Transverse colon (tissue), 4 donors: ENCODE measurements around the gene CSTB. TPM values are rescaled to one million over a fixed set of nuclear protein-coding genes. Genes with fewer than 3 reads are reported as not detected.
"Not testable (repeated sequence)": the region's sequence is repeated elsewhere in the genome, so short reads cannot be mapped to it uniquely, and the experiment has no call there.

Experiments
- DNase-seq: peaks from one replicate; pipeline ENCODE4 v3.0.0-alpha.2; 2019
- H3K27ac ChIP-seq, 4 donors: fragments of 200-600 bp; sonication (generic); 2 replicates each; pipeline ENCODE4 v1.5.1; 2016 to 2018; ENCODE audit warnings: inconsistent platforms in 4 of 4
- H3K27me3 ChIP-seq: fragments of 200-600 bp; sonication (generic); 2 replicates; pipeline ENCODE4 v1.5.1; 2017; ENCODE audit warnings: inconsistent platforms
- H3K36me3 ChIP-seq, 4 donors: fragments of 200-600 bp; sonication (generic); 2 replicates each; pipeline ENCODE4 v1.5.1; 2017 to 2019; ENCODE audit warnings: inconsistent platforms in 4 of 4
- H3K4me1 ChIP-seq, 4 donors: fragments of 200-600 bp; sonication (generic); 2 replicates each; pipeline ENCODE4 v1.5.1; 2017 to 2020; ENCODE audit warnings: inconsistent platforms in 4 of 4
- H3K4me3 ChIP-seq, 4 donors: fragments of 200-600 bp; sonication (generic); 1 replicate in 1 of 4; 2 replicates in 3 of 4; pipeline versions ENCODE4 v1.5.1 to v1.6.1; 2017 to 2019; ENCODE audit warnings: inconsistent platforms in 4 of 4
- H3K9me3 ChIP-seq, 2 donors: fragments of 200-600 bp; sonication (generic); 2 replicates each; pipeline ENCODE4 v1.5.1; 2017 to 2019; ENCODE audit warnings: inconsistent platforms in 2 of 2
- EP300 ChIP-seq: sonication (generic); formaldehyde crosslinking; IDR thresholded peaks from one replicate; pipeline ENCODE4 v1.6.1; 2017; ENCODE audit warnings: antibody characterized with exemption, low read depth
- POLR2A ChIP-seq: fragments of 450-650 bp; IDR thresholded peaks from one replicate; pipeline ENCODE4 v1.6.1; 2016; ENCODE audit warnings: antibody characterized with exemption, mild to moderate bottlenecking, moderate library complexity
- POLR2AphosphoS5 ChIP-seq, 3 donors: sonication (generic); formaldehyde crosslinking; IDR thresholded peaks; one replicate each; pipeline ENCODE4 v1.6.1; 2016; ENCODE audit warnings: antibody characterized with exemption in 3 of 3
- WGBS, 2 donors: methylation state at CpG; one replicate each; pipeline ENCODE4 v1.1.5; 2018; ENCODE audit warnings: low coverage in 1 of 2; 5-methylcytosine and 5-hydroxymethylcytosine counted together
- in situ Hi-C, 4 donors: fragments of 200-750 bp; cut with MboI; loops; one replicate each; pipeline versions ENCODE4 v1.15.0 to v1.15.1; 2017; ENCODE audit warnings: low sequenced_read_pairs in 3 of 4, low pct_ligation_motif_present in 1 of 4, low pct_unique_long_range_greater_than_20kb in 1 of 4
- intact Hi-C: fragments of 100-400 bp; cut with DNase I; formaldehyde crosslinking; loops from one replicate; pipeline ENCODE4 v1.15.1; 2023; ENCODE audit warnings: low total_unique reads
- total RNA-seq, 4 donors: library from RNA; depleted of rRNA; stranded (reverse); fragments of >200 nt; gene quantifications; one replicate each; pipeline ENCODE4 v1.1.0, GENCODE V29; 2016
- TF ChIP-seq, protein P1 (sequence below), 5 experiments: fragments of 200-600 bp in 3 of 5; fragments of 450-650 bp in 2 of 5; sonication (generic) in 3 of 5; IDR thresholded peaks; 1 replicate in 2 of 5; 2 replicates in 3 of 5; pipeline ENCODE4 v1.5.1; 2016 to 2017; ENCODE audit warnings: antibody characterized with exemption in 5 of 5, inconsistent platforms in 3 of 5, mild to moderate bottlenecking in 2 of 5, moderate library complexity in 1 of 5

The CSTB gene, protein sequence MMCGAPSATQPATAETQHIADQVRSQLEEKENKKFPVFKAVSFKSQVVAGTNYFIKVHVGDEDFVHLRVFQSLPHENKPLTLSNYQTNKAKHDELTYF
- 10 to 100 TPM; 16.1 to 61.7 (median 19.6) TPM for total RNA-seq

DNA sequence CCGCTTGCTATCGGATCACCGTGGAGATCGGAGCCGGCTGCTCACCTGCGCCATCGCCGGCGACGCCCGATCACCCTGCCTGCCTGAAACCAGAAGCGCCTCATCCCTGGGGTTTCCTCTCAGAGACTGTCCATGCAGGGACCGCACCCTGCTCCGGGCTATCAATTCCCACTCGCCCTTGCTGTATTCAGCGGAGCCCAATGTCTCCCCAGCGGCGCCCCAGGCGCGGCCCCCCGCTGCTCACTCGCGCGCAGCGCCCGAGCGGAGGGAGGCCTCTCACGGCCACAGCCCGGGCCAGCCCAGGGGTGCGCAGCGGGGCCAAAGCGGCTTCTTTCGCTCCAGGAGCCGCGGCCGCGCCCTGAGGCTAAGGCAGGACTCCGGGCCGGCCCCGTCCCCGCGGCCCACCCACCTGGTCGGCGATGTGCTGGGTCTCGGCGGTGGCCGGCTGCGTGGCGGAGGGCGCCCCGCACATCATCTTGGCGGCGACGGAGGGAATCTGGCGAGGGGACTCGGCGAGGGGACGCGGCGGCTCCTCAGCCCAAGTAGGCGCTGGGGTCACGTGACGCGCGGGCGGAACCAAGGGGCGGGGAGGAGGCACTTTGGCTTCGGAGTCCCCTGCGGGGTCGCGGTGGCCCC lies at the start of gene CSTB:
Gene CSTB, minus strand, starts transcription at position 514 of the 636 bp plus-strand sequence. Its CDS starts 39 bp downstream, at position 475.
- peak; percentile 87 for DNase-seq
- peaks cover 4 to 32% (median 22%) of the 10 kb centered on the region in 4 donors for H3K4me1 ChIP-seq
- intact Hi-C loops (no loop called here), in situ Hi-C loops (no loop called here)
- 0% methylated on average over 30 of the region's 71 CpGs; no CpG with 5 or more reads in 1 of the 2 donors for WGBS, 2 donors
- TF ChIP-seq, protein P1, sequence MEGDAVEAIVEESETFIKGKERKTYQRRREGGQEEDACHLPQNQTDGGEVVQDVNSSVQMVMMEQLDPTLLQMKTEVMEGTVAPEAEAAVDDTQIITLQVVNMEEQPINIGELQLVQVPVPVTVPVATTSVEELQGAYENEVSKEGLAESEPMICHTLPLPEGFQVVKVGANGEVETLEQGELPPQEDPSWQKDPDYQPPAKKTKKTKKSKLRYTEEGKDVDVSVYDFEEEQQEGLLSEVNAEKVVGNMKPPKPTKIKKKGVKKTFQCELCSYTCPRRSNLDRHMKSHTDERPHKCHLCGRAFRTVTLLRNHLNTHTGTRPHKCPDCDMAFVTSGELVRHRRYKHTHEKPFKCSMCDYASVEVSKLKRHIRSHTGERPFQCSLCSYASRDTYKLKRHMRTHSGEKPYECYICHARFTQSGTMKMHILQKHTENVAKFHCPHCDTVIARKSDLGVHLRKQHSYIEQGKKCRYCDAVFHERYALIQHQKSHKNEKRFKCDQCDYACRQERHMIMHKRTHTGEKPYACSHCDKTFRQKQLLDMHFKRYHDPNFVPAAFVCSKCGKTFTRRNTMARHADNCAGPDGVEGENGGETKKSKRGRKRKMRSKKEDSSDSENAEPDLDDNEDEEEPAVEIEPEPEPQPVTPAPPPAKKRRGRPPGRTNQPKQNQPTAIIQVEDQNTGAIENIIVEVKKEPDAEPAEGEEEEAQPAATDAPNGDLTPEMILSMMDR (IDR thresholded peaks at IDR 0.05) = no peak
- TF ChIP-seq POLR2A (peak; percentile 91), POLR2AphosphoS5 (IDR thresholded peaks at IDR 0.05) (peak; percentile 85 to 97 (median 93)), EP300 (no peak)
- peaks cover 0 to 11% (median 4%) of the 10 kb centered on the region in 4 donors for H3K36me3 ChIP-seq
- H3K9me3 ChIP-seq = no peaks in the 10 kb centered on the region
- H3K27me3 ChIP-seq = no peaks in the 10 kb centered on the region
- H3K27ac ChIP-seq = peak within 1 kb of the TSS; percentile 90 to 94 (median 91)
- peak within 1 kb of the TSS; percentile 51 to 79 (median 74) for H3K4me3 ChIP-seq

DNA sequence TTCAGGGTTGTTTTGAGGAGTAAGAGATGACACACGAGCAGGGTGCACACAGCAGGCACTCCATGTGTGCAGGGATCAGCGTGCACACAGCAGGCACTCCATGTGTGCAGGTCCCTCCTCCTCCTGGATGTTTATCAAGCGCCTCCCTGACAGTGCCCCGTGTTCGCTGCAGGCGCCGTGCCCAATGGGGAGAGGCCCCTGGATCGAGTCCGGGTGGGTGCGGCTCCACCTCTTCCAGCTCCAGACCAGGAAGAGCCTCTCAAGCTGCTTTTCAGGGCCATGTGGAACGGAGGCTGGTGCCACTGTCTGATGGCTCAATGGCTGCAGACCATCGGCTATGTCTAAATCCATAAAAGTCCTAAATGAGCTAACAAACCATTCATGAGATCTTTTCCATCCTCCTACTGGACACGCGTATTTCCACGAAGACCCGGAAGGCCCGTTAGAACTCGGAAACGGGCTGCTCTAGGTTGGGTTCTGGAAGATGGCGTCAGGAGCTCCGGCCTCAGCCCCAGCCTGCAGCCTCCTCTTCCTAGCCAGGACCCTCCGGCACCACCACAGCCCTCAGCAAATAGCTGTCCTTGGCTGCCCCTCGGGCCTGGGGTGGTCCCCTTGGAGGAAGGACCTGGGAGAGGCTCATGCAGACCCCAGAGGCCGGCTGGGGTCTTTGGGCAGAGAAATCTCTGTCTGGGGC lies 49.3 kb upstream of the CSTB start:
- peaks cover 0 to 5% (median 0%) of the 10 kb centered on the region in 4 donors for H3K4me1 ChIP-seq
- H3K36me3 ChIP-seq = no peaks in the 10 kb centered on the region
- TF ChIP-seq, protein P1 (IDR thresholded peaks at IDR 0.05) = no peak
- TF ChIP-seq POLR2AphosphoS5 (IDR thresholded peaks at IDR 0.05) = no peak
- TF ChIP-seq POLR2A = no peak
- TF ChIP-seq EP300 = no peak
- in situ Hi-C loops (loop anchor here in 1 of 4 donors (25.0 kb wide), 1 partner anchor 112 kb away; no protein-coding TSS in a partner anchor), intact Hi-C loops (no loop called here)
- H3K4me3 ChIP-seq = no peak overlapping the region
- no peak for DNase-seq
- H3K27me3 ChIP-seq = peaks cover 34% of the 10 kb centered on the region
- H3K9me3 ChIP-seq = no peaks in the 10 kb centered on the region
- H3K27ac ChIP-seq = no peak overlapping the region
- 50 to 74% methylated on average over 2 to 24 of the region's 24 CpGs for WGBS, 2 donors

DNA sequence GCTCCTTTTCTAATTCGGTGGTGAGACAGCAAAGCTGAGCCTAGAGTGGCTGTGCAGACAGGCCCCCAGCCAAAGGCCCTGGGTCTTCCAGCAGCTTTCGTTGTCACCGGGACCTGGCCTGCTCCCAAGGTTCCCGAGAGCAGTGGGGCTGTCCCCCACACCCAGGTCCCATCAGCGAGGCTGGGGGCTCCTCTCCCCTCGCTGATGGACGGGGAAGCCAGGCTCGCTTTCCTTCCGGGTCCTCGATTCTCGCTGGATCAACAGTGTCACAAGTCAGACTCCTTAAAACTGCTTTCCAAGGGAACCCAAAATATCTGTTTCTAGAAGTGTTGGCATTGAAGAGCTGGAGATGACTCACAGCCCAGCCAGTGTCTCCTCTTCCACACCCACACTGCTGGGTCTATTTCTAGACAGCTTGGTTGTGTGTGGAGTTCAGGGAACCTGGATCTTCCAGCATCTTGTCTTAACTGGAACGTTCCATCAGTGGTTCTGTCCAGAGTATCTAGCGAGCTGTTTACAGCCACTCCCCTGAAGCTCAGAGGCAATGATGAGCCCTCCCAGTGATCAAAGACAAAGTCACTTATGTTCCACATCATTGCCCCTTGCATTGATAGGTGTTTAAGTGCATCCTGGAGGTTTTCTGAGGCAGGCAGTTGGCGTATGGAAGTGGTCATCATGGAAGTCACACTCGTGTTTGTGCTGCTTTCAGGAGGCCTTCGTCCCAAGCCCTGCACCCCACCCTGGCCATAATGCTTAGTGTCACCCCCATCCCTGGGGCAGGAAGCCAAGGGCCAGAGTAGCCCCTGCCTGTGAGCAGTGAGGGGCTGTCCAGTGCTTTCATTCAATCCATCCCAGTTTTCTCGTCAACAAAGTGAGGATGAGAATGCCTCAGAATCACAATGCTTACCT lies 48.5 kb upstream of the CSTB start:
- intact Hi-C loops = no loop called here
- Histone ChIP-seq H3K27ac (no peak overlapping the region), H3K4me3 (no peak overlapping the region), H3K36me3 (no peaks in the 10 kb centered on the region), H3K4me1 (peaks cover 0 to 5% (median 0%) of the 10 kb centered on the region in 4 donors), H3K9me3 (no peaks in the 10 kb centered on the region), H3K27me3 (peaks cover 29% of the 10 kb centered on the region)
- TF ChIP-seq EP300 (no peak), POLR2AphosphoS5 (IDR thresholded peaks at IDR 0.05) (no peak), POLR2A (no peak)
- TF ChIP-seq, protein P1 (IDR thresholded peaks at IDR 0.05) = no peak
- in situ Hi-C loops = loop anchor here in 3 of 4 donors (25.0 kb wide), 2 partner anchors 113 to 163 kb away; no protein-coding TSS in a partner anchor
- WGBS, 2 donors = 84% methylated on average over 17 of the region's 17 CpGs; no CpG with 5 or more reads in 1 of the 2 donors
- no peak for DNase-seq

DNA sequence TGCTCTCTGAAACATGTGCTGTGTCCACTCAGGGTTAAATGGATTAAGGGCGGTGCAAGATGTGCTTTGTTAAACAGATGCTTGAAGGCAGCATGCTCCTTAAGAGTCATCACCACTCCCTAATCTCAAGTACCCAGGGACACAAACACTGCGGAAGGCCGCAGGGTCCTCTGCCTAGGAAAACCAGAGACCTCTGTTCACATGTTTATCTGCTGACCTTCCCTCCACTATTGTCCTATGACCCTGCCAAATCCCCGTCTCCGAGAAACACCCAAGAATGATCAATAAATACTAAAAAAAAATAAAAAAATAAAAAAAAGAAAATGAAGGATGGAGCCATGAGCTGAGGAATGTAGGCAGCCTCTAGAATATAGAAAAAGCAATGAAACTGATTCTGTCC lies 46.6 kb upstream of the CSTB start:
- H3K36me3 ChIP-seq, DNase-seq, intact Hi-C loops, H3K4me3 ChIP-seq, H3K4me1 ChIP-seq, H3K9me3 ChIP-seq, H3K27ac ChIP-seq: not testable (repeated sequence)
- in situ Hi-C loops = loop anchor here in 2 of 4 donors (25.0 kb wide), 2 partner anchors 115 to 165 kb away; no protein-coding TSS in a partner anchor
- WGBS, 2 donors = 91 to 100% methylated on average over 2 to 4 of the region's 5 CpGs
- peaks cover 20% of the 10 kb centered on the region for H3K27me3 ChIP-seq

DNA sequence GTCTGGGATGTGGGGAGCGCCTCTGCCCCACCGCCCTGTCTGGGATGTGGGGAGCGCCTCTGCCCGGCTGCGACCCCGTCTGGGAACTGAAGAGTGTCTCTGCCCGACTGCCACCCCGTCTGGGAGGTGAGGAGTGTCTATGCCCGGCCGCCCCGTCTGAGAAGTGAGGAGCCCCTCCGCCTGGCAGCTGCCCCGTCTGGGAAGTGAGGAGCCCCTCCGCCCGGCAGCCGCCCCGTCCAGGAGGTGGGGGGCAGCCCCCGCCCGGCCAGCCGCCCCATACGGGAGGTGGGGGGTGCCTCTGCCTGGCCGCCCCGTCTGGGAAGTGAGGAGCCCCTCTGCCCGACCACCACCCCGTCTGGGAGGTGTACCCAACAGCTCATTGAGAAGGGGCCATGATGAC lies 46.1 kb upstream of the CSTB start:
- H3K27me3 ChIP-seq = peaks cover 16% of the 10 kb centered on the region
- H3K36me3 ChIP-seq, DNase-seq, H3K4me3 ChIP-seq, H3K4me1 ChIP-seq, H3K27ac ChIP-seq, intact Hi-C loops, H3K9me3 ChIP-seq: not testable (repeated sequence)
- 99% methylated on average over 21 of the region's 25 CpGs; no CpG with 5 or more reads in 1 of the 2 donors for WGBS, 2 donors
- in situ Hi-C loops = loop anchor here in 2 of 4 donors (25.0 kb wide), 2 partner anchors 115 to 165 kb away; no protein-coding TSS in a partner anchor
